Left lung (tissue), 10 donors: ENCODE data around the gene BLVRA. TPM values are rescaled to one million over a fixed set of nuclear protein-coding genes. Genes with fewer than 3 reads are reported as not detected.
A peak's percentile ranks its signal among the peaks of the same experiment; 100 is the strongest.

ENCODE experiments used
- ATAC-seq: fragments of 200-7000 bp; cut with Tn5 transposase; one replicate; pipeline ENCODE4 v1.9.1; 2020; ENCODE audit warnings: moderate library complexity
- DNase-seq, 4 donors: peaks; one replicate each; pipeline ENCODE4 v3.0.0-alpha.2; 2013 to 2020
- H3K27ac ChIP-seq, 2 donors: fragments of 200-600 bp; sonication (generic) in 1 of 2; one replicate each; pipeline versions ENCODE4 v1.5.0 to v1.8.0; 2020 to 2021
- H3K27me3 ChIP-seq, 2 donors: fragments of 200-600 bp; sonication (generic) in 1 of 2; one replicate each; pipeline versions ENCODE4 v1.5.0 to v1.8.0; 2020 to 2021
- H3K36me3 ChIP-seq, 2 donors: fragments of 200-600 bp; sonication (generic) in 1 of 2; one replicate each; pipeline versions ENCODE4 v1.5.0 to v1.8.0; 2020 to 2021
- H3K4me1 ChIP-seq, 2 donors: fragments of 200-600 bp; one replicate each; pipeline ENCODE4 v1.8.0; 2021
- H3K4me3 ChIP-seq, 2 donors: fragments of 200-600 bp; sonication (generic) in 1 of 2; one replicate each; pipeline versions ENCODE4 v1.5.0 to v1.8.0; 2020 to 2021; ENCODE audit warnings: mild to moderate bottlenecking in 1 of 2
- H3K9me3 ChIP-seq, 2 donors: fragments of 200-600 bp; sonication (generic) in 1 of 2; one replicate each; pipeline versions ENCODE4 v1.5.0 to v1.8.0; 2020 to 2021
- intact Hi-C, 2 donors: fragments of 100-400 bp; cut with DNase I; formaldehyde crosslinking; loops; one replicate each; pipeline versions ENCODE4 v1.11.2 to v1.14.2; 2022
- polyA plus RNA-seq, 6 donors: library from polyadenylated mRNA; unstranded; fragments of 120-200 nt; gene quantifications; one replicate each; pipeline ENCODE4 v1.2.1, GENCODE V29; 2013; ENCODE audit not compliant: insufficient read length in 6 of 6
- total RNA-seq, 2 donors: library from RNA; stranded (reverse); fragmentation: NEBNext Ultra II Directional; extraction: Animal tissue kit (Norgen Biotek cat#: 25700); gene quantifications; one replicate each; pipeline ENCODE4 v1.2.1, GENCODE V29; 2021
- TF ChIP-seq, protein P1 (sequence below), 2 donors: fragments of 200-600 bp; sonication (generic) in 1 of 2; IDR thresholded peaks; one replicate each; pipeline versions ENCODE4 v1.5.0 to v1.8.0; 2021; ENCODE audit warnings: antibody characterized with exemption in 2 of 2
- donor health status: DM: no; HTN: yes; CAD: no.
- donor health status: DM: no; HTN: no; CAD: no.

BLVRA gene
- total and polyA plus RNA-seq, 8 donors = 38.0 to 83.8 (median 46.1) TPM

DNA sequence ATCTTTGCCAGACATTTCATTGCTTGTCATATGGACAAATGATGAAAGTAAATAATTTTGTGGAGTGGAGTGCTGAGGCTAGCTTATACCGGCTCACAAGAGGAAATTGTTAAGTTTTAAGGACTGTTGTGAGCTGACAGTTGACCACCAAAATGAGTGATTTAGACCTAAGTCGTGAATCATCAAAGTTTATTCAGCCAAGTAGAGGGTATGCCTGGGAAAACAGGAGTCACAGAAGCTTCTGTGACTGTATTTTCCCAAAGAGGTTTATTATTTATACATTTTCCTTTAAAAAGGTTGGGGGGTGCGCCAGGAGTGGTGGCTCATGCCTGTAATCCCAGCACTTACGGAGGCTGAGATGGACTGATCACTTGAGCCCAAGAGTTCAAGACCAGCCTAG, 89.0 kb downstream of the BLVRA start:
- H3K36me3 ChIP-seq = no peaks in the 10 kb centered on the region
- no peaks in the 10 kb centered on the region for H3K4me1 ChIP-seq
- ATAC-seq (no peak), DNase-seq (no peak)
- intact Hi-C loops = loop anchor here in 1 of 2 donors (10.0 kb wide), 1 partner anchor 263 kb away; the partner anchor contains the start of gene STK17A
- H3K9me3 ChIP-seq = no peaks in the 10 kb centered on the region
- no peak overlapping the region for H3K4me3 ChIP-seq
- no peaks in the 10 kb centered on the region for H3K27me3 ChIP-seq
- H3K27ac ChIP-seq = no peak overlapping the region
- TF ChIP-seq, protein P1, sequence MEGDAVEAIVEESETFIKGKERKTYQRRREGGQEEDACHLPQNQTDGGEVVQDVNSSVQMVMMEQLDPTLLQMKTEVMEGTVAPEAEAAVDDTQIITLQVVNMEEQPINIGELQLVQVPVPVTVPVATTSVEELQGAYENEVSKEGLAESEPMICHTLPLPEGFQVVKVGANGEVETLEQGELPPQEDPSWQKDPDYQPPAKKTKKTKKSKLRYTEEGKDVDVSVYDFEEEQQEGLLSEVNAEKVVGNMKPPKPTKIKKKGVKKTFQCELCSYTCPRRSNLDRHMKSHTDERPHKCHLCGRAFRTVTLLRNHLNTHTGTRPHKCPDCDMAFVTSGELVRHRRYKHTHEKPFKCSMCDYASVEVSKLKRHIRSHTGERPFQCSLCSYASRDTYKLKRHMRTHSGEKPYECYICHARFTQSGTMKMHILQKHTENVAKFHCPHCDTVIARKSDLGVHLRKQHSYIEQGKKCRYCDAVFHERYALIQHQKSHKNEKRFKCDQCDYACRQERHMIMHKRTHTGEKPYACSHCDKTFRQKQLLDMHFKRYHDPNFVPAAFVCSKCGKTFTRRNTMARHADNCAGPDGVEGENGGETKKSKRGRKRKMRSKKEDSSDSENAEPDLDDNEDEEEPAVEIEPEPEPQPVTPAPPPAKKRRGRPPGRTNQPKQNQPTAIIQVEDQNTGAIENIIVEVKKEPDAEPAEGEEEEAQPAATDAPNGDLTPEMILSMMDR (IDR thresholded peaks at IDR 0.05) = no peak

DNA sequence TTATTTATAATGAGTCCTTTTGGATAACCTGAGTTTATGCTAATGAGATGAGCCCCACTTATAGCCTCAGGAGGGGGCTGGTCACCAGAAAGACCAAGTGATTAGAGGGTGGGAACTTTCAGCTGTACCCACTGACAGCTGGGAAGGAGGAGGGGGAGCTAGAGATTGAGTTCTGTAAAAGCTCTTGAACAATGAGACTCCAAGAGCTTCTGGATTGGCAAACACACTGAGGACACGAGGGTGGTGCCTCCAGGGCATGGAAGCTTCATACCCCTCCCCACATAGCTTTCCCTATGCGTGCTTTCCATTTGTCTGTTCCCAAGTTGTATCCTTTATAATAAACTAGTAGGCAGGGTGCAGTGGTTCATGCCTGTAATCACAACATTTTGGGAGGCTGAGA, 90.6 kb downstream of the BLVRA start:
- Histone ChIP-seq H3K27ac (no peak overlapping the region), H3K4me1 (no peaks in the 10 kb centered on the region), H3K4me3 (no peak overlapping the region), H3K9me3 (no peaks in the 10 kb centered on the region), H3K27me3 (no peaks in the 10 kb centered on the region), H3K36me3 (no peaks in the 10 kb centered on the region)
- TF ChIP-seq, protein P1 (IDR thresholded peaks at IDR 0.05) = no peak
- DNase-seq (no peak), ATAC-seq (no peak)
- intact Hi-C loops = loop anchor here in 1 of 2 donors (10.0 kb wide), 1 partner anchor 264 kb away; the partner anchor contains the start of gene STK17A

DNA sequence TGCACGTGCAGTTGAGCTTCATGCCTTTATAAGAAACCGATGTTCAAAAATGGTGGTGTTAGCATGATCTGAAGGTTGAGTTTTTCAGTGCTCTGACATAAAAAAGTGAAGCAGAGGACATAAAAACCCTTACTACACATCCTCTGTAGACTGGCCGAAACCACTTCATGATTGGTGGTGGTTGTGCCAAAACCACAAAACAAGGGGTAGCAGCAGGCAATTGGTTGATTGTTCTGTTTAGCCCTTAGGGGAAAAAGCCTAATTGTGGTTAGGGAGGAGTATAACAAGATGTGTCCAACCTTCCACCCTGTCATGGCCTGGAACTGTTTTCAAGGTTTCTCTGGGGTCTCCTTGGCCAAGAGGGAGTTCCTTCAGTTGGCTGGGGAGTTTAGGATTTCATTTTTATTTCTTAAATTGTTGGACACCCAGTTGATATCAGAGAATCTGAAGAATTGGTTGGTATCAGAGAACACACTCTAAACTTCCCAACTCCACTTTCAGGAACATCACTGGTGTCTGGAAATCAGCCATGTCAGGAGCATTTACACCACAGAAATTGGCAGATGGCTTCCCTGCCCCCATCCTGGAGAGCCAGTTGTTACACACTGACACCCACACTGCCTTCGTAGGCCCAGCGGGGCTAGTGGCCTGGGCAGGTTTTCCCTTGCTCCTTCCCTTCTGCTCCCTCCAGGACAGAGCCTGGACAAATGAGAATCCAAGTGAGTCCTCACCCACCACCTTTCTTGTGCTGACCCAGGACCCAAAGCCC, 92.1 kb downstream of the BLVRA start:
- no peaks in the 10 kb centered on the region for H3K27me3 ChIP-seq
- no peak for ATAC-seq
- H3K9me3 ChIP-seq = no peaks in the 10 kb centered on the region
- TF ChIP-seq, protein P1 (IDR thresholded peaks at IDR 0.05) = no peak
- H3K4me1 ChIP-seq = no peaks in the 10 kb centered on the region
- intact Hi-C loops = no loop called here
- H3K4me3 ChIP-seq = no peak overlapping the region
- DNase-seq = no peak
- H3K27ac ChIP-seq = no peak overlapping the region
- no peaks in the 10 kb centered on the region for H3K36me3 ChIP-seq

DNA sequence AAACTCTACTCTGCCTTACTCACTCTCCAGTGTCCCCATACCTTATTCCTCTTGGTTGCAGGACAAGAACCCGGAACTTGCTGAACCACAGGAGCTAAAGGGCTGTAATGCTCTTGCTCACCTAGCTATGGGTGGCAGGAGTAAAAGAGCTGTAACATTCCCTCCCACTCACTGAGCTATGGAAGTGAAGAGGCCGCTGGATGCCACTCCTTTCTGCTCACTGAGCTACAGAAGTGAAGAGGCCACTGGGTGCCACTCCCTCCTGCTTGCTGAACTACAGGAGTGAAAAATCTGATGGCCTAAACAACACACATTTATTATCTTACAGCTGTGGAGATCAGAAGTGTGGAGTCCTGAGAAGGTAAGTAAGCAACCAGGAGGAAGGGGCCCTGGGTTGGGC, 93.3 kb downstream of the BLVRA start:
- Histone ChIP-seq H3K27me3 (no peaks in the 10 kb centered on the region), H3K9me3 (no peaks in the 10 kb centered on the region), H3K4me3 (no peak overlapping the region), H3K27ac (no peak overlapping the region), H3K4me1 (no peaks in the 10 kb centered on the region), H3K36me3 (no peaks in the 10 kb centered on the region)
- TF ChIP-seq, protein P1 (IDR thresholded peaks at IDR 0.05) = no peak
- DNase-seq = no peak
- ATAC-seq = peak; percentile 82
- intact Hi-C loops = no loop called here

DNA sequence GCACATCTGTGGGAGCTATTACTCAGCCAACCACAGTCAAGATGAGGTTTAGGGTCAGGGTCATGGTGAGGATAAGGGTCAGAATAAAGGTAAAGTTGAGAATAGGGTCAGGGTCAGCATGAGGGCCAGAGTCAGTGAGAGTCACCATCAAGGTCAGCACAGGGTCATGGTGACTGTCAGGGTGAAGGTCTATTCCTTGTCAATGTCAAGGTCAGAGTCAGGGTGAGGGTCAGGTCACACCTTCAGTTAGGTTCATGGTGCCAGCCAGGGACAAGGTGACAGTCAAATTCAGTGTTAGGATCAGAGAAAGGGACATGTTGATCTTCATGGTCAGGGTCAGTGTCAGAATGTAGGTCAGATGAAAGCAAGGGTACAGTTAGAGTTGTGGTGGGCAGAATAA, 96.7 kb downstream of the BLVRA start:
- no peaks in the 10 kb centered on the region for H3K27me3 ChIP-seq
- no peak for ATAC-seq
- H3K4me1 ChIP-seq = no peaks in the 10 kb centered on the region
- DNase-seq = no peak
- no peaks in the 10 kb centered on the region for H3K36me3 ChIP-seq
- TF ChIP-seq, protein P1 (IDR thresholded peaks at IDR 0.05) = no peak
- H3K27ac ChIP-seq = no peak overlapping the region
- no peak overlapping the region for H3K4me3 ChIP-seq
- H3K9me3 ChIP-seq = no peaks in the 10 kb centered on the region
- intact Hi-C loops = no loop called here
